ENCODE results near the gene STPG2. TPM values are rescaled to one million over a fixed set of nuclear protein-coding genes. Genes with fewer than 3 reads are reported as not detected.

The STPG2 gene
- total and polyA plus RNA-seq, 2 of the 4 experiments (the other 2 are of a cell fraction), result not detected

DNA sequence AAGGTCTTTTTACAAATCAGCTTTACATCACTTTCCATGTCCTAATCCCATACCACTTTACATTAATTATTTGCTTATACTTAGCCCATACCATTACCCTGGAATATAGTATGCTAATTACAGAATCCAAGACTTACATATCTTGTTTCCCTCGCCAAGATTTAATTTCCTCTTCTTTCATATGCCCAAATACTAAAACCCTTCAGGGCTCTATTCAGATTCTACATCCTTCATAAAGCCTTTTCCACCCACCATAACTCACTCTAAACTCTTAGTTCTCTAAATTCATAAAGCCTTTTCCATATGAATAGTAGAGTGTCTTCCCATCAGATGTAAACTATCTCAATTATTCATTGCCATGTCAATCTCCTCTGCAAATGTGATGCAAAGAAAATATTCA lies 390.7 kb downstream of the STPG2 start:
- Histone ChIP-seq H3K36me3 (ENCODE audit: control insufficient read depth, insufficient read depth, low read length) (no peaks in the 10 kb centered on the region), H2AFZ (replicated peaks; ENCODE audit: low read length, poor library complexity) (no peak overlapping the region), H2BK15ac (ENCODE audit: low read depth, low read length) (no peak overlapping the region), H2BK20ac (ENCODE audit: low read depth, low read length) (no peak overlapping the region), H3K23ac (ENCODE audit: low read depth, low read length) (no peak overlapping the region), H4K20me1 (ENCODE audit: insufficient read depth, low read length) (no peaks in the 10 kb centered on the region), H3K4me1 (ENCODE audit: control insufficient read depth, insufficient read depth, low read length) (no peaks in the 10 kb centered on the region), H4K5ac (ENCODE audit: low read depth, low read length) (no peak overlapping the region), H3K4ac (ENCODE audit: low read depth, low read length) (no peak overlapping the region), H3K27ac (ENCODE audit: insufficient read depth, low read length) (no peak overlapping the region), H3K9me1 (ENCODE audit: insufficient read depth, low read length) (no peaks in the 10 kb centered on the region), H2BK5ac (ENCODE audit: low read depth, low read length, poor library complexity, severe bottlenecking) (no peak overlapping the region), H4K91ac (ENCODE audit: insufficient read depth, low read depth, low read length) (no peak overlapping the region), H2AK5ac (ENCODE audit: low read depth, low read length) (no peak overlapping the region), H3K4me2 (ENCODE audit: low read depth, low read length) (no peak overlapping the region), H3K9me3 (ENCODE audit: control insufficient read depth, insufficient read depth, low read length) (peaks cover 2% of the 10 kb centered on the region; the same call in 1 of the 2 replicates), H3K79me1 (ENCODE audit: low read depth in 1 of 2, low read length in 2 of 2) (no peaks in the 10 kb centered on the region), H2AK9ac (replicated peaks; ENCODE audit: low read depth, low read length, poor library complexity) (no peak overlapping the region), H3K27me3 (ENCODE audit: control insufficient read depth, insufficient read depth, low read length) (no peaks in the 10 kb centered on the region), H3K9ac (ENCODE audit: low read depth, low read length) (no peak overlapping the region), H3K14ac (replicated peaks; ENCODE audit: low read depth, low read length) (no peak overlapping the region), H2BK120ac (ENCODE audit: low read depth, low read length) (no peak overlapping the region), H3K4me3 (ENCODE audit: insufficient read depth, low read depth, low read length) (no peak overlapping the region), H3K56ac (ENCODE audit: extremely low read depth, insufficient read depth, low read length) (no peak overlapping the region), H4K8ac (ENCODE audit: low read depth in 2 of 2, low read length in 2 of 2) (no peak overlapping the region), H3K18ac (ENCODE audit: low read depth, low read length) (no peak overlapping the region)
- dilution Hi-C loops (cut with HindIII; ENCODE audit: low sequenced_read_pairs, unreplicated experiment), result no loop called here
- TF ChIP-seq MAZ (IDR thresholded peaks at IDR 0.05; ENCODE audit: borderline replicate concordance, low read depth, low read length) (no peak), CHD1 (IDR thresholded peaks at IDR 0.05; ENCODE audit: low read depth, low read length) (no peak), RAD21 (IDR thresholded peaks at IDR 0.05; ENCODE audit: low read length) (no peak), BHLHE40 (IDR thresholded peaks at IDR 0.05; ENCODE audit: low read depth, low read length) (no peak), FOS (IDR thresholded peaks at IDR 0.05; ENCODE audit: low read depth, low read length) (no peak), POLR2A (IDR thresholded peaks at IDR 0.05; ENCODE audit: low read depth, low read length) (no peak), RFX5 (IDR thresholded peaks at IDR 0.05; ENCODE audit: low read depth, low read length) (no peak), MAFK (IDR thresholded peaks at IDR 0.05; ENCODE audit: low read depth, low read length) (no peak), RCOR1 (IDR thresholded peaks at IDR 0.05; ENCODE audit: insufficient replicate concordance, low read length) (no peak), MXI1 (IDR thresholded peaks at IDR 0.05; ENCODE audit: borderline replicate concordance, low read depth, low read length) (no peak), CEBPB (IDR thresholded peaks at IDR 0.05; ENCODE audit: low read depth, low read length) (no peak), NFE2L2 (IDR thresholded peaks at IDR 0.05; ENCODE audit: low read depth, low read length) (no peak), SMC3 (IDR thresholded peaks at IDR 0.05; ENCODE audit: low read depth, low read length) (no peak)
- TF ChIP-seq, protein P1, sequence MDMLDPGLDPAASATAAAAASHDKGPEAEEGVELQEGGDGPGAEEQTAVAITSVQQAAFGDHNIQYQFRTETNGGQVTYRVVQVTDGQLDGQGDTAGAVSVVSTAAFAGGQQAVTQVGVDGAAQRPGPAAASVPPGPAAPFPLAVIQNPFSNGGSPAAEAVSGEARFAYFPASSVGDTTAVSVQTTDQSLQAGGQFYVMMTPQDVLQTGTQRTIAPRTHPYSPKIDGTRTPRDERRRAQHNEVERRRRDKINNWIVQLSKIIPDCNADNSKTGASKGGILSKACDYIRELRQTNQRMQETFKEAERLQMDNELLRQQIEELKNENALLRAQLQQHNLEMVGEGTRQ (IDR thresholded peaks at IDR 0.05; ENCODE audit: low read depth, low read length), result no peak
- TF ChIP-seq, protein P2, sequence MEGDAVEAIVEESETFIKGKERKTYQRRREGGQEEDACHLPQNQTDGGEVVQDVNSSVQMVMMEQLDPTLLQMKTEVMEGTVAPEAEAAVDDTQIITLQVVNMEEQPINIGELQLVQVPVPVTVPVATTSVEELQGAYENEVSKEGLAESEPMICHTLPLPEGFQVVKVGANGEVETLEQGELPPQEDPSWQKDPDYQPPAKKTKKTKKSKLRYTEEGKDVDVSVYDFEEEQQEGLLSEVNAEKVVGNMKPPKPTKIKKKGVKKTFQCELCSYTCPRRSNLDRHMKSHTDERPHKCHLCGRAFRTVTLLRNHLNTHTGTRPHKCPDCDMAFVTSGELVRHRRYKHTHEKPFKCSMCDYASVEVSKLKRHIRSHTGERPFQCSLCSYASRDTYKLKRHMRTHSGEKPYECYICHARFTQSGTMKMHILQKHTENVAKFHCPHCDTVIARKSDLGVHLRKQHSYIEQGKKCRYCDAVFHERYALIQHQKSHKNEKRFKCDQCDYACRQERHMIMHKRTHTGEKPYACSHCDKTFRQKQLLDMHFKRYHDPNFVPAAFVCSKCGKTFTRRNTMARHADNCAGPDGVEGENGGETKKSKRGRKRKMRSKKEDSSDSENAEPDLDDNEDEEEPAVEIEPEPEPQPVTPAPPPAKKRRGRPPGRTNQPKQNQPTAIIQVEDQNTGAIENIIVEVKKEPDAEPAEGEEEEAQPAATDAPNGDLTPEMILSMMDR (conservative IDR thresholded peaks at IDR 0.05; ENCODE audit: low read depth, low read length), result no peak
- TF ChIP-seq, protein P3, sequence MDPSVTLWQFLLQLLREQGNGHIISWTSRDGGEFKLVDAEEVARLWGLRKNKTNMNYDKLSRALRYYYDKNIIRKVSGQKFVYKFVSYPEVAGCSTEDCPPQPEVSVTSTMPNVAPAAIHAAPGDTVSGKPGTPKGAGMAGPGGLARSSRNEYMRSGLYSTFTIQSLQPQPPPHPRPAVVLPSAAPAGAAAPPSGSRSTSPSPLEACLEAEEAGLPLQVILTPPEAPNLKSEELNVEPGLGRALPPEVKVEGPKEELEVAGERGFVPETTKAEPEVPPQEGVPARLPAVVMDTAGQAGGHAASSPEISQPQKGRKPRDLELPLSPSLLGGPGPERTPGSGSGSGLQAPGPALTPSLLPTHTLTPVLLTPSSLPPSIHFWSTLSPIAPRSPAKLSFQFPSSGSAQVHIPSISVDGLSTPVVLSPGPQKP (IDR thresholded peaks at IDR 0.05; ENCODE audit: borderline replicate concordance, low read depth, low read length), result no peak
- BruUV-seq (replicated peaks), result no TSS peak
- ChIA-PET CTCF (no interaction called here), POLR2A (ENCODE audit: unreplicated experiment) (no interaction called here)
- ATAC-seq (ENCODE audit: low read depth), result no peak
- no CpG with 5 or more reads among the region's 1 CpG for WGBS, 2 experiments (ENCODE audit: extremely low coverage in 2 of 2, insufficient read length in 1 of 2)
- DNase-seq, result no peak
- in situ Hi-C loops (cut with MboI; ENCODE audit: low sequenced_read_pairs), result no loop called here
- intact Hi-C loops (cut with micrococcal nuclease), result loop anchor here (10.0 kb wide), 1 partner anchor 678 kb away; no protein-coding TSS in a partner anchor
